IMR-90 (cell line): ENCODE measurements around the gene TMEM231. TPM values are rescaled to one million over a fixed set of nuclear protein-coding genes. Genes with fewer than 3 reads are reported as not detected.

Source experiments
- ATAC-seq: fragments of 200-7000 bp; cut with Tn5 transposase; 2 replicates; pipeline ENCODE4 v1.9.1; 2020; ENCODE audit warnings: low read depth, mild to moderate bottlenecking, moderate library complexity
- Bru-seq: library from RNA; stranded (reverse); fragments of 400-500 nt; gene quantifications from one replicate; lab custom pipeline; 2021; lab: Mats Ljungman, UMichigan
- BruChase-seq, 2 experiments: library from RNA; stranded (reverse); fragments of 400-500 nt; gene quantifications; one replicate each; lab custom pipeline; 2021; lab: Mats Ljungman, UMichigan
- BruUV-seq: library from RNA; stranded (reverse); fragments of 400-500 nt; replicated peaks from 2 replicates; lab custom pipeline; 2021; lab: Mats Ljungman, UMichigan
- CTCF ChIA-PET: fragments of 300-600 bp; formaldehyde crosslinking; extraction: SDS; loops from one replicate; lab custom pipeline; 2021; ENCODE audit warnings: antibody characterized with exemption; lab: Yijun Ruan, JAX
- POLR2A ChIA-PET: fragments of 300-600 bp; sonication (Branson Sonifier 250); formaldehyde crosslinking; loops from one replicate; lab custom pipeline; 2022; ENCODE audit warnings: antibody characterized with exemption; ENCODE audit not compliant: unreplicated experiment; lab: Charles Lee
- DNase-seq: peaks from one replicate; pipeline ENCODE4 v3.0.0; 2013
- H2AFZ ChIP-seq: replicated peaks from 2 replicates; pipeline ENCODE3; 2013; ENCODE audit warnings: low read length, mild to moderate bottlenecking; ENCODE audit not compliant: poor library complexity
- H2AK5ac ChIP-seq: 2 replicates; pipeline ENCODE4 v1.6.1; 2013; ENCODE audit warnings: low read depth, low read length, inconsistent platforms
- H2AK9ac ChIP-seq: replicated peaks from 2 replicates; pipeline ENCODE3; 2013; ENCODE audit warnings: mild to moderate bottlenecking, low read depth, low read length, moderate library complexity; ENCODE audit not compliant: poor library complexity
- H2BK120ac ChIP-seq: 2 replicates; pipeline ENCODE4 v1.6.1; 2013; ENCODE audit warnings: low read depth, low read length, inconsistent platforms
- H2BK15ac ChIP-seq: 3 replicates; pipeline ENCODE4 v1.6.1; 2013; ENCODE audit warnings: low read depth, low read length, inconsistent platforms
- H2BK20ac ChIP-seq: 2 replicates; pipeline ENCODE4 v1.6.1; 2013; ENCODE audit warnings: low read depth, mild to moderate bottlenecking, inconsistent platforms, low read length, moderate library complexity
- H2BK5ac ChIP-seq: 2 replicates; pipeline ENCODE4 v1.6.1; 2013; ENCODE audit warnings: mild to moderate bottlenecking, low read depth, low read length, inconsistent platforms; ENCODE audit not compliant: poor library complexity, severe bottlenecking
- H3K14ac ChIP-seq: replicated peaks from 2 replicates; pipeline ENCODE4 v1.6.1; 2013; ENCODE audit warnings: low read depth, low read length, inconsistent platforms
- H3K18ac ChIP-seq: 2 replicates; pipeline ENCODE4 v1.6.1; 2013; ENCODE audit warnings: low read depth, low read length, control low read depth
- H3K23ac ChIP-seq: 2 replicates; pipeline ENCODE4 v1.6.1; 2013; ENCODE audit warnings: low read depth, low read length, inconsistent platforms
- H3K27ac ChIP-seq: 2 replicates; pipeline ENCODE4 v1.5.1; 2013; ENCODE audit warnings: mild to moderate bottlenecking, control low read depth, low read length; ENCODE audit not compliant: insufficient read depth
- H3K27me3 ChIP-seq: 2 replicates; pipeline ENCODE4 v1.6.1; 2013; ENCODE audit warnings: low read length; ENCODE audit not compliant: control insufficient read depth, insufficient read depth
- H3K36me3 ChIP-seq: 2 replicates; pipeline ENCODE4 v1.6.1; 2013; ENCODE audit warnings: low read length, mixed read lengths; ENCODE audit not compliant: control insufficient read depth, insufficient read depth
- H3K4ac ChIP-seq: 2 replicates; pipeline ENCODE4 v1.6.1; 2013; ENCODE audit warnings: low read depth, low read length, inconsistent platforms
- H3K4me1 ChIP-seq: 2 replicates; pipeline ENCODE4 v1.6.1; 2013; ENCODE audit warnings: low read length, mixed read lengths; ENCODE audit not compliant: control insufficient read depth, insufficient read depth
- H3K4me2 ChIP-seq: 2 replicates; pipeline ENCODE4 v1.6.1; 2013; ENCODE audit warnings: low read depth, mild to moderate bottlenecking, control low read depth, low read length, moderate library complexity
- H3K4me3 ChIP-seq: 2 replicates; pipeline ENCODE4 v1.5.1; 2013; ENCODE audit warnings: low read depth, mild to moderate bottlenecking, control low read depth, low read length, moderate library complexity; ENCODE audit not compliant: insufficient read depth
- H3K56ac ChIP-seq: 2 replicates; pipeline ENCODE4 v1.6.1; 2013; ENCODE audit warnings: low read length, inconsistent platforms; ENCODE audit not compliant: insufficient read depth; ENCODE audit errors: extremely low read depth
- H3K79me1 ChIP-seq, 2 experiments: 2 replicates each; pipeline ENCODE4 v1.6.1; 2013; ENCODE audit warnings: low read length in 2 of 2, inconsistent platforms in 1 of 2, low read depth in 1 of 2
- H3K9ac ChIP-seq: 2 replicates; pipeline ENCODE4 v1.6.1; 2013; ENCODE audit warnings: low read depth, low read length, control low read depth
- H3K9me1 ChIP-seq: 2 replicates; pipeline ENCODE4 v1.6.1; 2013; ENCODE audit warnings: low read length, inconsistent platforms; ENCODE audit not compliant: insufficient read depth
- H3K9me3 ChIP-seq: 2 replicates; pipeline ENCODE4 v1.6.1; 2013; ENCODE audit warnings: low read length; ENCODE audit not compliant: control insufficient read depth, insufficient read depth
- H4K20me1 ChIP-seq: 2 replicates; pipeline ENCODE4 v1.6.1; 2013; ENCODE audit warnings: low read length, inconsistent platforms; ENCODE audit not compliant: insufficient read depth
- H4K5ac ChIP-seq: 2 replicates; pipeline ENCODE4 v1.6.1; 2013; ENCODE audit warnings: mild to moderate bottlenecking, low read depth, low read length, control low read depth
- H4K8ac ChIP-seq, 2 experiments: 2 replicates each; pipeline ENCODE4 v1.6.1; 2013; ENCODE audit warnings: low read depth in 2 of 2, low read length in 2 of 2, control low read depth in 1 of 2, inconsistent platforms in 1 of 2
- H4K91ac ChIP-seq: 2 replicates; pipeline ENCODE4 v1.6.1; 2013; ENCODE audit warnings: low read depth, low read length, inconsistent platforms; ENCODE audit not compliant: insufficient read depth
- BHLHE40 ChIP-seq: fragments of 150-350 bp; IDR thresholded peaks from 2 replicates; pipeline ENCODE4 v1.6.1; 2016; ENCODE audit warnings: mild to moderate bottlenecking, low read depth, low read length
- CEBPB ChIP-seq: IDR thresholded peaks from 2 replicates; pipeline ENCODE4 v1.6.1; 2012; ENCODE audit warnings: low read depth, low read length, improper control_type of control experiment
- CHD1 ChIP-seq: IDR thresholded peaks from 2 replicates; pipeline ENCODE4 v1.6.1; 2012; ENCODE audit warnings: low read depth, low read length, improper control_type of control experiment
- CTCF ChIP-seq: conservative IDR thresholded peaks from 2 replicates; pipeline ENCODE4 v1.5.1; 2012; ENCODE audit warnings: mild to moderate bottlenecking, low read depth, low read length, improper control_type of control experiment
- FOS ChIP-seq: fragments of 150-350 bp; IDR thresholded peaks from 2 replicates; pipeline ENCODE4 v1.6.1; 2016; ENCODE audit warnings: low read depth, low read length
- MAFK ChIP-seq: IDR thresholded peaks from 2 replicates; pipeline ENCODE4 v1.6.1; 2012; ENCODE audit warnings: low read depth, low read length, improper control_type of control experiment
- MXI1 ChIP-seq: IDR thresholded peaks from 2 replicates; pipeline ENCODE4 v1.6.1; 2012; ENCODE audit warnings: low read depth, mild to moderate bottlenecking, low read length, moderate library complexity, borderline replicate concordance
- NFE2L2 ChIP-seq: fragments of 150-350 bp; IDR thresholded peaks from 2 replicates; pipeline ENCODE4 v1.6.1; 2016; ENCODE audit warnings: low read depth, mild to moderate bottlenecking, low read length
- POLR2A ChIP-seq: IDR thresholded peaks from 2 replicates; pipeline ENCODE4 v1.6.1; 2012; ENCODE audit warnings: mild to moderate bottlenecking, low read depth, low read length
- RCOR1 ChIP-seq: IDR thresholded peaks from 2 replicates; pipeline ENCODE4 v1.6.1; 2012; ENCODE audit warnings: mild to moderate bottlenecking, low read length, improper control_type of control experiment; ENCODE audit not compliant: insufficient replicate concordance
- RFX5 ChIP-seq: IDR thresholded peaks from 2 replicates; pipeline ENCODE4 v1.8.0; 2012; ENCODE audit warnings: low read depth, mild to moderate bottlenecking, low read length, moderate library complexity
- SMC3 ChIP-seq: fragments of 150-350 bp; IDR thresholded peaks from 2 replicates; pipeline ENCODE4 v1.6.1; 2016; ENCODE audit warnings: low read depth, mild to moderate bottlenecking, antibody characterized with exemption, low read length, moderate library complexity
- USF2 ChIP-seq: fragments of 150-350 bp; IDR thresholded peaks from 2 replicates; pipeline ENCODE4 v1.6.1; 2017; ENCODE audit warnings: mild to moderate bottlenecking, antibody characterized with exemption, low read length, low read depth
- WGBS, 2 experiments: methylation state at CpG; one replicate each; pipeline versions ENCODE4 v1.1.5 to v1.1.7; 2013; ENCODE audit warnings: missing lambda C conversion rate in 2 of 2; ENCODE audit not compliant: insufficient read length in 1 of 2; ENCODE audit errors: extremely low coverage in 2 of 2; 5-methylcytosine and 5-hydroxymethylcytosine counted together
- dilution Hi-C: fragments of 300-500 bp; cut with HindIII; formaldehyde crosslinking; loops from one replicate; pipeline ENCODE4 v1.14.3; 2018; ENCODE audit warnings: low sequenced_read_pairs; ENCODE audit not compliant: unreplicated experiment
- in situ Hi-C: fragments of 300-500 bp; cut with MboI; formaldehyde crosslinking; loops from 3 replicates; pipeline ENCODE4 v1.14.3; 2019; ENCODE audit warnings: low sequenced_read_pairs, inconsistent platforms, mixed read lengths
- intact Hi-C: fragments of 100-400 bp; cut with micrococcal nuclease; formaldehyde crosslinking; loops from 2 replicates; pipeline ENCODE4 v1.10.0; 2022
- long read RNA-seq: library from polyadenylated mRNA; unstranded; transcript quantifications from one replicate; pipeline ENCODE4 v2.0.0, GENCODE V29; 2021; ENCODE audit not compliant: unreplicated experiment
- polyA plus RNA-seq, 3 experiments: library from polyadenylated mRNA; depleted of rRNA; stranded (reverse); fragments of >200 nt; gene quantifications; 2 replicates each; pipeline ENCODE4 v1.2.3, GENCODE V29; 2012; ENCODE audit warnings: low replicate concordance in 1 of 3
- total RNA-seq: library from RNA; depleted of rRNA; stranded (reverse); fragments of >200 nt; gene quantifications from 2 replicates; pipeline ENCODE4 v1.2.3, GENCODE V29; 2012; rRNA removed

TMEM231 gene
- total RNA-seq = 7.5 and 10.6 TPM in 2 replicates
- 15.4 and 15.5 TPM in 2 replicates for polyA plus RNA-seq (2012; rRNA removed)
- polyA plus RNA-seq (2012; cell fraction: cytosol; rRNA removed) = 11.4 and 15.4 TPM in 2 replicates
- 7.2 and 8.4 TPM in 2 replicates for polyA plus RNA-seq (2012; cell fraction: nucleus; rRNA removed; ENCODE audit: low replicate concordance)
- percentile 42 among the genes with signal in this experiment for Bru-seq, nascent RNA
- percentile 56 among the genes with signal in this experiment for BruChase-seq, experiment 1, labeled RNA remaining after a 6-hour chase
- percentile 44 among the genes with signal in this experiment for BruChase-seq, experiment 2, labeled RNA remaining after a 2-hour chase
- long read RNA-seq, full-length matches to known transcripts = 17 of 26 reads
- long read RNA-seq, partial matches to known transcripts = 3 of 26 reads
- long read RNA-seq, other reads (novel, unspliced or antisense) = 6 of 26 reads

- Histone ChIP-seq H3K9ac (peak within 1 kb of the TSS; percentile 47), H2AFZ (peak within 1 kb of the TSS; percentile 98), H4K20me1 (no peaks in the 10 kb centered on the region), H4K5ac (peak within 1 kb of the TSS; percentile 88), H3K27me3 (peaks cover 7% of the 10 kb centered on the region), H2BK20ac (no peak within 1 kb of the TSS), H3K14ac (peak within 1 kb of the TSS; percentile 75; the same call in 1 of the 2 replicates), H2BK120ac (no peak within 1 kb of the TSS), H2BK5ac (peak within 1 kb of the TSS; percentile 53), H3K79me1 (0 out of 4 replicates have a peak, but pooled peaks cover 0 to 2% of the 10 kb centered on the region in 2 experiments), H3K4ac (peak within 1 kb of the TSS; percentile 56; the same call in 1 of the 2 replicates), H3K36me3 (no peaks in the 10 kb centered on the region), H3K27ac (peak within 1 kb of the TSS; percentile 24; the same call in 1 of the 2 replicates), H3K9me3 (no peaks in the 10 kb centered on the region), H2AK5ac (no peak within 1 kb of the TSS), H2BK15ac (peak within 1 kb of the TSS; percentile 57; the same call in 2 of the 3 replicates), H4K91ac (no peak within 1 kb of the TSS; the same call in 1 of the 2 replicates), H3K23ac (peak within 1 kb of the TSS; percentile 62), H3K18ac (0 out of 2 replicates have a peak within 1 kb of the TSS, but pooled peaks have one; percentile 30), H3K4me3 (peak within 1 kb of the TSS; percentile 46), H2AK9ac (peak within 1 kb of the TSS; percentile 85), H3K56ac (peak within 1 kb of the TSS; percentile 28), H3K4me1 (peaks cover 5% of the 10 kb centered on the region; the same call in 1 of the 2 replicates), H3K9me1 (peaks cover 8% of the 10 kb centered on the region), H4K8ac (peak within 1 kb of the TSS; percentile 82 to 86), H3K4me2 (peak within 1 kb of the TSS; percentile 89)
- in situ Hi-C loops = no loop called here
- CTCF ChIA-PET = interaction anchor here (0.6 kb wide), 2 partner anchors 40 to 42 kb away, joined by 3 to 4 read pairs; no protein-coding TSS in a partner anchor
- no TSS peak for BruUV-seq
- dilution Hi-C loops = no loop called here
- POLR2A ChIA-PET = interaction anchor here (0.5 kb wide), 1 partner anchor 189 kb away, joined by 3 read pairs; no protein-coding TSS in a partner anchor
- WGBS, 2 experiments = 1% methylated on average over 52 of the region's 75 CpGs; no CpG with 5 or more reads in 1 of the 2 experiments
- peak; percentile 93 for ATAC-seq
- DNase-seq = peak; percentile 89
- intact Hi-C loops = loop anchor here (5.0 kb wide), 1 partner anchor 94 kb away; the partner anchor contains the start of gene TMEM170A
- TF ChIP-seq SMC3 (no peak), RFX5 (peak; percentile 75), BHLHE40 (no peak), CTCF (no peak), MAFK (no peak), CHD1 (no peak), RCOR1 (no peak), NFE2L2 (no peak), MXI1 (peak; percentile 94; the same call in 1 of the 2 replicates), POLR2A (no peak; the same call in 1 of the 2 replicates), USF2 (no peak), CEBPB (peak; percentile 17; the same call in 1 of the 2 replicates), FOS (no peak)
Observed at GRCh38 chr16:75555707-75556430, at the start of gene TMEM231. Gene TMEM231, minus strand, starts transcription at chr16:75556252. Its CDS starts 43 bp downstream, at chr16:75556209.
